GM21390 (cell line): ENCODE results near the gene ASIC1.

Experiments used
- ATAC-seq: cut with Tn5 transposase; IDR thresholded peaks from one replicate; pipeline ENCODE4 v1.9.1; 2021; ENCODE audit not compliant: unreplicated experiment

The ASIC1 gene

DNA sequence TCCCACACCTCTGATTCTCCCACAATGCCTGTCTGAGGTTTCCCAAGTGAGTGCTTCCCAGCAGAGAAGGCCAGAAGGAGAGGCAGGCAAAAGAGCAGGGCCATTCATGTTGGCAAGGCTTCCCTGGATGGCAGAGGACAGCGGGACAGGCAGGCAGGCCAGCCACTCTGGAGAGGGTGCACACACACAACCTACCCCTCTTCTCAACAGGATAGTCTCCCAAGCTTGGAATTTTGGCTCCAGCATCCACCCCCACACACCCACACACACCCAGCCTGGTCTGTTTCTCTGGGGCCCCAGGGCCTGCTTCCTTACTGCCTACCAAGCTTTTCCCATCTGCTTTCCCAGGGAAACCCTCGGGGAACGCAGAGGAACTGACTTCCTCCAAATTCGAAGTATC is 16.7 kb upstream of the ASIC1 start:
- no peak for ATAC-seq

- no peak for ATAC-seq
These were observed 16.1 kb upstream of the ASIC1 start for GRCh38 chr12:50041062-50041860.

GRCh38 chr12:50041962-50042361 is 15.4 kb upstream of the ASIC1 start:
- no peak for ATAC-seq

DNA sequence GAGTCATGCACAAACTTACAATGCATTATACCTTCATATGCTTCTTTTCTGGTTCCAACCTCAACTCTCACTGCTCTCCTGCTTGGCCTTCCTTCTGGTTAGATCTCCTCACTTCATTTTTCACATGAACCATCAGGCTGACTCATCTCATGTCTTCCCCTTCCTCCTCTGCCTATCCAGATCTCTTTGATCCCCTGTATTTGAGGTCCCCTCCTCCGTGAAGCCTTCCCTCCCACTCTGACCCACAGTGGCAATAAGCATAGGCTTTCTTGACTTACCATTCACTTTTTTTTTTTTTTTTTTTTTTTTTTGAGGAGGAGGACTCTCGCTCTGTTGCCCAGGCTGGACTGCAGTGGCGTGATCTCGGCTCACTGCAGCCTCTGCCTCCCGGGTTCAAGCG is 14.7 kb upstream of the ASIC1 start:
- no peak for ATAC-seq

DNA sequence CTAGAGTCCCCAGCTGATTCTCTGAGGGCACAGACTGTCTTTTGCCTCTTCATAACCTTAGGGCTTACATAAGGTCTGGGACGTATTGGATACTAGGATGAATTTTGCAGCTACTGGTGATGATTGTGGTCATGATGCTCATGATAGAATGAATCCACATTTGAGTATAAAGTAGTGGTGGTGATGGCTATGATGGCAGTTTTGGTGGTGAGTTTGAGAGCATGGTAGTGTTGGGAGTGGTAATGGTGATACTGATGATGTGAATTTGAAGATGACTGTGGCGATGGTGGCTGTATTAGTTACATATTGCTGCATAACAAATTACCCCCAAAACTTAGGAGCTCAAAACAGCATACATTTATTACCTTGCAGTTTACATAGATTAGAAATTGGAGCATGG is 14.1 kb upstream of the ASIC1 start:
- no peak for ATAC-seq

DNA sequence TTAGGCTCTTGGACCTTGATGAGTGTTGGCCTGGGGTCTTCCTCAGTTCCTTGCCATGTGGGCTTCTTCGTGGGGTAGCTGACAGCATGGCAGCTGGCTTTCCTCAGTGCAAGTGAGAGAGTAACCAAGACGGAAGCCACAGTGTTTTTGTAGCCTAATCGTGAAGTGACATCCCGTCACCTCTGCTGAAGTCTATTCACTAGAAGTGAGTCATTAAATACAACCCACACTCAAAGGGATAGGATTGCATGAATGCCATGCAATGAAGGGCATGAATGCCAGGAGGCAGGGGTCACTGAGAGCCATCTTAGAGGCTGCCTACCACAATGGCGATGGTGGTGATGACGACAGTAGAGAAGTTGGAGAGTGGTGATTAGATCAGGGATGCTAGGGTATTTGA is 13.5 kb upstream of the ASIC1 start:
- ATAC-seq, result no peak

DNA sequence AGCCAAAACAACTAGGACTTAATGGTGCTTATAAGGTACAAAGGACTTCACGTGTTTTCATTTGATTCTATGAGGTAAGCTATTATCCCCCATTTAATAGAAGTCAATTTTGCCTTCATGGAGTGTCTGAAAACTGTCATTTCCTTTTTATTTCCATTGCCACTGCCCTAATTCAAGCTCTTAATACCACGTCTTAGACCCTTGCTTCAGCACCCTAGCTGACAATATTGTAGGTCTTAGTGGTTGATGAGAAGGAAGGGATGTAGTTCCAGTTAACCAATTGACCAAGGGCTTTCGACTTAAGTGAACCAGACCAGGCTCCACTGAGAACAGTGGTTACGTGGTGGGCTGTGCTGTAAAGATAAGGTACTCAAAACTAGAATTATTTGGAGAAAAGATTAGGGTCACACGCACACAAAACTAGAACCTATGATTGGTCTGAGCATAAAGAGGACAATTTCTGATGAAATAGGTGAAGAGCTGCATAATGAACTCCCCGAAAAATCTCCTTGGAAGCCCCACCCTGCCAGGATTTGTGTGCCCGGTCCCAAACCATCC is 9.6 kb upstream of the ASIC1 start:
- ATAC-seq, result no peak

- ATAC-seq, result no peak
These were observed 7.9 kb upstream of the ASIC1 start for GRCh38 chr12:50049254-50050118.

DNA sequence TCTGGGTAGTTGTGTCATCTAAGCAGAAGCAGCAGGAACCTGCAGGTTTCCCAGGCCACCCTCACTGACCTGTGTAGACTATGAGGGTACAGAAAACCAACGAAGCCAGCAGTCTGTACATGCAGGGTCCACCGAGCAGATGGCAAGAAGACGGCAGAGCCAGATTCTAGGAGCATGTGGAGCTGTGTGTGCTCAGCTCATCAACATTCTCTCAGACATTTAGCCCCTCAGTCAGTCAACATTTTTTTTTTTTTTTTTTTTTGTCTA is 7.3 kb upstream of the ASIC1 start:
- ATAC-seq, result no peak

GRCh38 chr12:50050410-50051098 is 6.8 kb upstream of the ASIC1 start:
- ATAC-seq, result no peak

DNA sequence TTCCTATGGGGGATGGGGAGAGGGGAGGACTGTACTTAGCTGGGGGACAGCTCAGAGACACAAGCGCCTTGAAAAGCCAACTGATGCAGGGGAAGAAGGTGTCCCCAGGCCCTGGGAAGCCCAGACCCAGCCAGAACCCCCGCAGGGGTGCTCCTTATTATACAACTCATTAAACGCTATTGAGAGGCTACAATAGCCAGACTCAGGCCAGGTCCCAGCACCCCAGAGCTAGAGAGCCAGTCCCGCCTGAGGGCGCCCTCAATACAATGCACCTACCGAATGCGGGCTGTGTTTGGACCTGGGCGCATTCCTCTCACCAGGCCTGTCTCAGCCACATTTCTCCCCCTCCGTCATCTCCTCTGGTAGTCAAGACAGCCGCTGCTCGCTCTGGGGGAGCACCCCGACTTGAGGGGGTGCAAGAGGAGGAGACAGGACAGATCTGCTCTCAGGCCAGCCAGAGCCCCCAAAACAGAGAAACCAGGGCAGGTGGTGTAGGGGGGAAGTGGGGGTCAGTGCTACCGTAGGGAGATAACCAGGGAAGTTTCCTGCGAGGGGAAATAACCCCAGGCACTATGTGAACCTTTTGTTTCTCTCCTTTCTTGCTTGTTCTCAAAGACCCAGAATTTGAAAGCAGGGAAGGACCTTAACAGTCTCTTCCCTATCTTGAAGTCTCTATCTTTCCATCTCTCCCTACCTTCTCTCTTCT is 6.1 kb upstream of the ASIC1 start:
- ATAC-seq, result no peak

DNA sequence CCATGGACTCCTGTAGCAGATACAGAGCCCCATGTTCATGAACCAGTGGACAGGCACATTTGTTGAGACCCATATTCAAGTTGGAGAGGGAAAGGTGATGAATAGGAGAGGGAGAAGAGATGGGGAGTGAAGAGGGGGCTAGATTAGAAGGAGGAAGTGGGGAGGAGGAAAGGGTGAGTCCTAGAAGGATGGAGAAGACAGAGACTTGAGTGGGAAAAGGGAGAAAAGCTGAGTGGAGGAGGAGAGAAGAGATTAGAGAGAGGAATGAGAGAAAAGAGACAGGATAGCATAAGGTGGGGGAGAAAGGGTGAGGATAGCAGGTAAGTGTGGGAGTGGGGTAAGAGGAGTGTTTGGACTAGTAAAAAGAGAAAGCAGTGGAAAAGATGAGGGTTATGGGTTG is 4.9 kb upstream of the ASIC1 start:
- no peak for ATAC-seq

DNA sequence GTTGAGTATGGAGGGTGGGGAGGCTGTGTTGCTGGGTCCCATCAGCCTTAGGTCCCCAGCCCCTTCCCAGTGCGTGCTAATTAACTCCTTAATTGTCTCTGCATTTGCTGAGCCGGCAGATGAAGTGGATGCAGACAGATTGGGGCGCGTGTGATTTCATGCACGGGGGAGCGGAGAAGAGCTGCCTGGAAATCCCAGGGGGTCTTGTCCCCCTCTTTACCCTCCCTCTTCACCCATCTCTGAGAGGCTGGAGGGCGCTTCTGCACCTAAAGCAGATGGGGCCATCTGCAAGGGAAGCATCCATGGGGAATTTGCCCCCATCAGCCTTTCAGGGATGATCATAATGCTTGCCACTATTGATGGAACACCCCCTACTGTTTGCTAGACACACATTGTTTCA is 4.4 kb upstream of the ASIC1 start:
- no peak for ATAC-seq

GRCh38 chr12:50053583-50053982 is 3.8 kb upstream of the ASIC1 start:
- ATAC-seq, result no peak

DNA sequence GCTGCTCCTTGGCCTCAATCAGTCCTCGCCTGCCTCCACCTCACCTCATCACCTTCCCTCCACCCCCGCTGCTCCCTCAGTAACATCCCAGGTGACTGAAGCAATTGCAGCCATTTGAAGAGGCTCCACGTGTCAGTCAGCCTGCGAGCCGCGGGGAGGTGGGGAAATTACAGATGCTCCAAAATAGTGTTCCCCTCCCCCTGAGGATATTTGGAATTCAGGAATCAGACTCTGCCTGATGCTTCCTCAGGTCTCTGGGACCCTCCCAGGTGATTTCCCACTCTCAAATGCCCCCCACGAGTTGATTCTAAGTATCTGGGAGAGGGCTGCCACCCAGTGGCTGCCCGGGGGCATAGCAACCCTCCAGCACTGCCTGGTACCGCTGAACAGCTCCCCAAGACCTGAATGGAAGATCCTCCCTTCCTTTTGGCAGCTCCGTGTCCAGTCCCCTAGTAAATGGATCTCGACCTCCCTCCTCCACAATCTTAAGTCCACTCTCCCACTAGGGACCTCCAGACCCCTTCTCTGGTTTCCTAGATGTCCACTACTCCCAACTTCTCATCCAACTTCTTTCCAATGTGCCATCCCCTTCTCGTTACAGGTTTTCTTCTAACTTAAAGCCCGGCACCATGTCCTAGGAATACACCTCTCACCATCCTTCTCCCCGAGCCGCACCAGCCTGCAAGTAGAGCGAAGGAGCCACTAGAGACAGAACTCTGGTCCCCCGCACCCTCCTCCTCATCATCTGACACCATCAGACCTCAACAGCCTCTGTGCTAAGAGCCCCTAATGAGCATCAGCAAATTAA is 1.4 kb upstream of the ASIC1 start:
- ATAC-seq, result no peak

- no peak for ATAC-seq
These were observed 788 bp upstream of the ASIC1 start for GRCh38 chr12:50056639-50056976.

DNA sequence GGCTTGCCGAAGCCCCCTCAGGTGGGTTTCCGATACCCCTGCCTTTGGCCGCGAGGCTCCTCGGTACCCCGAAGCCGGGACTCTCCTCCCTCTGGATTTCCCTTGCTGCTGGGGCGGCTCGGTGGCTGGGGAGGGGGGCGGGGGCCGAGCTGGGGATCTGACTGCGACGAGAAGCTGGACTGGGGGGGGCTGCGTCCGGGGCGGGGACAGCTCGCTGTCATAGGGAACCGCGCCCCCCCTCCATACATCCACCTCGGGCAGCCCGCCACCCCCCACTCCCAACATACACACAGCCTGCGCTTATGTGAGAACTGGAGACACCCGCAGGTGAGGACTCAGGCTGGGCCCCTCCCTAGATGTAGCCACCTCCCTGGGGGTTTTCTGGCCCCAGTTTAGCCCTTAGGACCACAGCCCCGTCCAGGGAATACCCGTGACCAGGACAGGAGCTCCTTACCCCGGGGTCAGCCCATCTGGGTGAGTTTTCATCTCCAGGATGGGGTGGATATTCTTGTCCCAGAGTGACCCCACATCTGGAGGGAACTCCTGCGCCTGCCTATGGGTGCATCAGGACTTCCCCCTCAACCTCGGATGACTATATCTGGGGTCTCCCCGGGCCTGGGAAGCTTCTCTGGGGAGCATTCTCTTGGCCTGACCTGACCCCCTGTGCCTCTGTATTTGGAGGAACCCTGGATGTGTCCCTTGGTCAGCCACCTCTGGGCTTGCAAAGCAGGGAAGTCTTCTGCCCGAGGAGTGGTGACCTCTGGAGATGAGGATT is 687 bp downstream of the ASIC1 start:
- ATAC-seq, result no peak

DNA sequence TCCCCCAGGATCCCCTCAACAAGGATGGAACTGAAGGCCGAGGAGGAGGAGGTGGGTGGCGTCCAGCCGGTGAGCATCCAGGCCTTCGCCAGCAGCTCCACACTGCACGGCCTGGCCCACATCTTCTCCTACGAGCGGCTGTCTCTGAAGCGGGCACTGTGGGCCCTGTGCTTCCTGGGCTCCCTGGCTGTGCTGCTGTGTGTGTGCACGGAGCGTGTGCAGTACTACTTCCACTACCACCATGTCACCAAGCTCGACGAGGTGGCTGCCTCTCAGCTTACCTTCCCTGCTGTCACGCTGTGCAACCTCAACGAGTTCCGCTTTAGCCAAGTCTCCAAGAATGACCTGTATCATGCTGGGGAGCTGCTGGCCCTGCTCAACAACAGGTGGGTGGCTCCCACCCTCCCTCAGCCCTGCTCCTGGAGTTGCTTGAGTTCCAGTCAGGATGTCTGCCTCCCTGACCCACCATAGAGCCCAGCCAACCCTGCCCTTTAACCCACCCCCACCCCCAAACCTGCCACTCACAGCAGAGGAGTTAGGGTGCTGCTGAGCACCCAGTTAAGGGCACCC is 1.4 kb downstream of the ASIC1 start:
- ATAC-seq, result no peak

DNA sequence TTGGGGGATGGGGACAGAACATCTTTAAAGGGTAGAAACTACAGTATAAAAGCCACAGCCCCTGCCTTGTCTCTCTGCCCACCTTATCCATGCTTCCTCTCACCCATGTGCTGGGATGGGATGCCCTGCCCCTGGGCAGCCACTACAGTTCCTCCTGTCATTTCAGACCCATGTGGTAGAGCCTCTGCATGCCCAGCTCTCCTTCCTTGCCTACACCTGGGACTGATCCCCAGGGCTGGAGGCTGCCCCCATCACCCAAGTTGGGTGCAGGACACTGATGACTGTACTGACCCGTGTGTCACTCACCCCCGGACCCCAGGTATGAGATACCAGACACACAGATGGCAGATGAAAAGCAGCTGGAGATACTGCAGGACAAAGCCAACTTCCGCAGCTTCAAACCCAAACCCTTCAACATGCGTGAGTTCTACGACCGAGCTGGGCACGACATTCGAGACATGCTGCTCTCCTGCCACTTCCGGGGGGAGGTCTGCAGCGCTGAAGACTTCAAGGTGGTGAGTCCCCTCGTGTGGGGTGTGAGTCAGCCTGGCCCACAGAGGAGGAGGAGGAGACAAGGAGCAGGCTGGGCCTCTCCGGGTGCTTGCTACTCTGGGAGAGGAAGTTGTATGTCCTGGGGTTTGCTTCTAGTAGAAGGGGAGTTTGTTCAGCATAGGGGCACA is 2.2 kb downstream of the ASIC1 start:
- no peak for ATAC-seq
